ENCODE data around the gene PIGU. TPM values are rescaled to one million over a fixed set of nuclear protein-coding genes. Genes with fewer than 3 reads are reported as not detected.
A peak's percentile ranks its signal among the peaks of the same experiment; 100 is the strongest.

PIGU gene
- total RNA-seq, 1 experiment from 2014 or later, result 25.1 TPM

GRCh38 chr20:34582911-34583310 lies 94.0 kb downstream of the PIGU start:
- intact Hi-C loops (cut with micrococcal nuclease), result no loop called here
- no TSS peak for BruUV-seq (replicated peaks)
- Histone ChIP-seq H3K27ac (ENCODE audit: low read depth, low read length) (no peak overlapping the region), H4K20me1 (ENCODE audit: insufficient read depth) (no peaks in the 10 kb centered on the region), H3K27me3 (ENCODE audit: insufficient read depth, low read length) (no peaks in the 10 kb centered on the region), H3K4me1 (ENCODE audit: control insufficient read depth in 1 of 2, insufficient read depth in 2 of 2, low read length in 2 of 2) (peaks cover 0 to 31% of the 10 kb centered on the region in 2 experiments; a peak in 2 of 4 replicates), H3K4me2 (ENCODE audit: low read length) (peak overlapping the region; percentile 37; the same call in 1 of the 2 replicates), H3K79me2 (ENCODE audit: insufficient read depth, low read length) (no peaks in the 10 kb centered on the region), H3K9me3 (ENCODE audit: control insufficient read depth in 1 of 2, insufficient read depth in 1 of 2, low read depth in 1 of 2, low read length in 2 of 2) (no peaks in the 10 kb centered on the region), H3K4me3 (replicated peaks in 1 of 2; ENCODE audit: low read depth in 1 of 2, low read length in 2 of 2) (no peak overlapping the region), H2AFZ (ENCODE audit: low read depth, low read length, poor library complexity, severe bottlenecking) (no peak overlapping the region), H3K9ac (ENCODE audit: low read length) (no peak overlapping the region), H3K9me2 (ENCODE audit: insufficient read depth) (no peaks in the 10 kb centered on the region), H3K36me3 (ENCODE audit: control insufficient read depth in 1 of 2, insufficient read depth in 2 of 2, low read length in 2 of 2) (no peaks in the 10 kb centered on the region)
- no peak for DNase-seq (ENCODE audit: low read depth, low spot score)
- no peak for TF ChIP-seq CTCF (IDR thresholded peaks at IDR 0.05 in 2 of 3, conservative IDR thresholded peaks at IDR 0.05 in 1 of 3; ENCODE audit: borderline replicate concordance in 1 of 3, insufficient read depth in 1 of 3, low read depth in 2 of 3, low read length in 2 of 3)
- TF ChIP-seq ATF3 (IDR thresholded peaks at IDR 0.05), result no peak
- TF ChIP-seq SP1 (IDR thresholded peaks at IDR 0.05; ENCODE audit: low read depth), result no peak
- no peak for TF ChIP-seq SRF (IDR thresholded peaks at IDR 0.05; ENCODE audit: low read depth)
- no peak for TF ChIP-seq CEBPB (IDR thresholded peaks at IDR 0.05; ENCODE audit: low read depth)
- no peak for TF ChIP-seq CBX3 (IDR thresholded peaks at IDR 0.05; ENCODE audit: low read depth)
- TF ChIP-seq EZH2 (IDR thresholded peaks at IDR 0.05), result no peak
- no peak for TF ChIP-seq JUND (IDR thresholded peaks at IDR 0.05)
- no peak for TF ChIP-seq ZBTB33 (IDR thresholded peaks at IDR 0.05; ENCODE audit: extremely low read depth, insufficient replicate concordance, low read length)
- TF ChIP-seq MAX (IDR thresholded peaks at IDR 0.05), result no peak
- TF ChIP-seq RAD21 (IDR thresholded peaks at IDR 0.05; ENCODE audit: low read depth), result no peak
- no peak for TF ChIP-seq ZNF274 (IDR thresholded peaks at IDR 0.05; ENCODE audit: low read depth, low read length)
- TF ChIP-seq YY1 (IDR thresholded peaks at IDR 0.05; ENCODE audit: extremely low read depth, insufficient replicate concordance, low read depth, low read length), result no peak
- TF ChIP-seq ZFX (IDR thresholded peaks at IDR 0.05), result no peak
- TF ChIP-seq FOSL1 (IDR thresholded peaks at IDR 0.05; ENCODE audit: low read depth), result no peak
- RAD21 ChIA-PET (ENCODE audit: low non-redundant PET in 1 of 2, low total read pairs in 2 of 2, uncharacterized antibody in 2 of 2, unreplicated experiment in 2 of 2), result interaction anchor here in 1 of 2 experiments (0.6 kb wide), 1 partner anchor 23 kb away, joined by 6 read pairs; no protein-coding TSS in a partner anchor
- CTCF ChIA-PET, result interaction anchor here (1.6 kb wide), 1 partner anchor 187 kb away, joined by 4 read pairs; no protein-coding TSS in a partner anchor
- POLR2A ChIA-PET, result no interaction called here
- ATAC-seq, result peak; percentile 43; the same call in 1 of the 2 replicates
